HG02642 (cell line): Measurements from ENCODE around the gene PPP1R12A.
"Not testable (repeated sequence)": the region's sequence is repeated elsewhere in the genome, so short reads cannot be mapped to it uniquely, and the experiment has no call there.

Source experiments
- ATAC-seq: cut with Tn5 transposase; IDR thresholded peaks from one replicate; pipeline ENCODE4 v1.9.1; 2021; ENCODE audit warnings: mild to moderate bottlenecking; ENCODE audit not compliant: unreplicated experiment, poor library complexity

The PPP1R12A gene

GRCh38 chr12:79897617-79898016 lies 37.3 kb downstream of the PPP1R12A start:
- no peak for ATAC-seq

- no peak for ATAC-seq
These were observed 39.1 kb downstream of the PPP1R12A start for GRCh38 chr12:79895804-79896203.

- no peak for ATAC-seq
These were observed 39.8 kb downstream of the PPP1R12A start for GRCh38 chr12:79895071-79895470.

GRCh38 chr12:79891506-79892162 lies 43.3 kb downstream of the PPP1R12A start:
- ATAC-seq: no peak

- ATAC-seq: no peak
These were observed 47.0 kb downstream of the PPP1R12A start for GRCh38 chr12:79887890-79888289.

GRCh38 chr12:79886917-79887519 lies 47.9 kb downstream of the PPP1R12A start:
- ATAC-seq: peak; percentile 67

GRCh38 chr12:79885911-79886490 lies 48.9 kb downstream of the PPP1R12A start:
- no peak for ATAC-seq

GRCh38 chr12:79884401-79885006 lies 50.4 kb downstream of the PPP1R12A start:
- ATAC-seq: no peak

- ATAC-seq: no peak
These were observed 51.7 kb downstream of the PPP1R12A start for GRCh38 chr12:79883216-79883615.

GRCh38 chr12:79881351-79881750 lies 53.5 kb downstream of the PPP1R12A start:
- ATAC-seq: no peak

- ATAC-seq: not testable (repeated sequence)
These were observed 56.4 kb downstream of the PPP1R12A start for GRCh38 chr12:79878506-79878905.

GRCh38 chr12:79877246-79877645 lies 57.7 kb downstream of the PPP1R12A start:
- ATAC-seq: no peak

- ATAC-seq: no peak
These were observed 60.2 kb downstream of the PPP1R12A start for GRCh38 chr12:79874665-79875064.

- no peak for ATAC-seq
These were observed 61.7 kb downstream of the PPP1R12A start for GRCh38 chr12:79873201-79873600.

- ATAC-seq: no peak
These were observed 63.3 kb downstream of the PPP1R12A start for GRCh38 chr12:79871621-79872020.

- no peak for ATAC-seq
These were observed 64.0 kb downstream of the PPP1R12A start for GRCh38 chr12:79870916-79871315.

GRCh38 chr12:79859646-79860045 lies 75.3 kb downstream of the PPP1R12A start:
- ATAC-seq: no peak

- ATAC-seq: no peak
These were observed 76.4 kb downstream of the PPP1R12A start for GRCh38 chr12:79858518-79858917.

GRCh38 chr12:79857675-79858074 lies 77.2 kb downstream of the PPP1R12A start:
- ATAC-seq: no peak

- no peak for ATAC-seq
These were observed 84.1 kb downstream of the PPP1R12A start for GRCh38 chr12:79850610-79851299.

- no peak for ATAC-seq
These were observed 86.6 kb downstream of the PPP1R12A start for GRCh38 chr12:79848339-79848738.
